Type B pancreatic cell (in vitro differentiated cells): ENCODE measurements around the gene HDAC2. TPM values are rescaled to one million over a fixed set of nuclear protein-coding genes. Genes with fewer than 3 reads are reported as not detected.

Experiments
- DNase-seq: peaks from one replicate; pipeline ENCODE4 v3.0.0; 2021; ENCODE audit warnings: mixed read lengths; ENCODE audit not compliant: unreplicated experiment; ENCODE audit errors: extremely low spot score
- H3K27ac Mint-ChIP-seq: 2 replicates; pipeline ENCODE4 v1.8.0; 2021; ENCODE audit warnings: mild to moderate bottlenecking, mixed read lengths
- H3K27me3 Mint-ChIP-seq: 2 replicates; pipeline ENCODE4 v1.8.0; 2021; ENCODE audit warnings: mixed read lengths
- H3K36me3 Mint-ChIP-seq: 2 replicates; pipeline ENCODE4 v1.8.0; 2021; ENCODE audit warnings: mixed read lengths
- H3K4me1 Mint-ChIP-seq: one replicate; pipeline ENCODE4 v1.8.0; 2021; ENCODE audit warnings: mixed read lengths; ENCODE audit not compliant: unreplicated experiment
- H3K4me3 Mint-ChIP-seq: 2 replicates; pipeline ENCODE4 v1.8.0; 2021; ENCODE audit warnings: mild to moderate bottlenecking, mixed read lengths
- H3K9me3 Mint-ChIP-seq: 2 replicates; pipeline ENCODE4 v1.8.0; 2021; ENCODE audit warnings: mixed read lengths
- total RNA-seq: library from RNA; stranded (reverse); gene quantifications from 2 replicates; pipeline ENCODE4 v1.2.1, GENCODE V29; 2021; ENCODE audit warnings: low replicate concordance
- TF ChIP-seq, protein P1 (sequence below): fragments of 200-600 bp; sonication (generic); conservative IDR thresholded peaks from 2 replicates; pipeline ENCODE4 v1.5.0; 2021; ENCODE audit warnings: antibody characterized with exemption, mild to moderate bottlenecking

The HDAC2 gene
- total RNA-seq, 1 donor from 2014 or later = 232 TPM

DNA sequence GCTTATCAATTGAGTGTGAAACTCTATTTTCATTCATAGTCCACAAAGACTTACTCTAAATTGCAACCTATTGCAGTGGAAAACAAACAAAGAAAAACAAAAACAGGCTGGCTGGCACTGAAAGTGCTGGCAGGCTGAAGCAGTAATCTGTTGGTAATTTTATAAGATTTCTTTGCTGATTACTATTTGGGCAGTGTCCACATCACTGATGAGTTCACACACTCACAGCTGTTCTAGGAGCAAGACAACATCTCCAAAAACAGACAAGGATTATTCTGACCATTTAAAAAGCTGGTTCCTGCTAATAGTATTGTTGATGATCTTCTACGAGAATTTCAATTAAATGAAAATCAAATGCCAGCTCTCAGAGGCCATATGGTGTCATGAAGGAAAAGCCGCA is 86.9 kb downstream of the HDAC2 start:
- H3K36me3 Mint-ChIP-seq = no peaks in the 10 kb centered on the region
- DNase-seq = no peak
- H3K4me1 Mint-ChIP-seq = peaks cover 10% of the 10 kb centered on the region
- peaks cover 3% of the 10 kb centered on the region for H3K27me3 Mint-ChIP-seq
- no peak overlapping the region for H3K27ac Mint-ChIP-seq
- TF ChIP-seq, protein P1, sequence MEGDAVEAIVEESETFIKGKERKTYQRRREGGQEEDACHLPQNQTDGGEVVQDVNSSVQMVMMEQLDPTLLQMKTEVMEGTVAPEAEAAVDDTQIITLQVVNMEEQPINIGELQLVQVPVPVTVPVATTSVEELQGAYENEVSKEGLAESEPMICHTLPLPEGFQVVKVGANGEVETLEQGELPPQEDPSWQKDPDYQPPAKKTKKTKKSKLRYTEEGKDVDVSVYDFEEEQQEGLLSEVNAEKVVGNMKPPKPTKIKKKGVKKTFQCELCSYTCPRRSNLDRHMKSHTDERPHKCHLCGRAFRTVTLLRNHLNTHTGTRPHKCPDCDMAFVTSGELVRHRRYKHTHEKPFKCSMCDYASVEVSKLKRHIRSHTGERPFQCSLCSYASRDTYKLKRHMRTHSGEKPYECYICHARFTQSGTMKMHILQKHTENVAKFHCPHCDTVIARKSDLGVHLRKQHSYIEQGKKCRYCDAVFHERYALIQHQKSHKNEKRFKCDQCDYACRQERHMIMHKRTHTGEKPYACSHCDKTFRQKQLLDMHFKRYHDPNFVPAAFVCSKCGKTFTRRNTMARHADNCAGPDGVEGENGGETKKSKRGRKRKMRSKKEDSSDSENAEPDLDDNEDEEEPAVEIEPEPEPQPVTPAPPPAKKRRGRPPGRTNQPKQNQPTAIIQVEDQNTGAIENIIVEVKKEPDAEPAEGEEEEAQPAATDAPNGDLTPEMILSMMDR = no peak
- no peaks in the 10 kb centered on the region for H3K9me3 Mint-ChIP-seq
- H3K4me3 Mint-ChIP-seq = no peak overlapping the region

Other genes starting within 250 kb of the HDAC2 start
- gene MARCKS, start 113.8 kb downstream of the HDAC2 start, total RNA-seq = 105 and 236 TPM in 2 replicates